PC-9 (cell line): Measurements from ENCODE around the gene MAS1. TPM values are rescaled to one million over a fixed set of nuclear protein-coding genes. Genes with fewer than 3 reads are reported as not detected.

Source experiments
- BruUV-seq: library from RNA; stranded (reverse); fragments of 400-500 nt; replicated peaks from 2 replicates; lab custom pipeline; 2021; lab: Mats Ljungman, UMichigan
- CTCF ChIA-PET: fragments of 300-600 bp; sonication (Branson Sonifier 250); formaldehyde crosslinking; loops from one replicate; lab custom pipeline; 2022; ENCODE audit warnings: antibody characterized with exemption; lab: Charles Lee
- POLR2A ChIA-PET: fragments of 300-600 bp; sonication (Branson Sonifier 250); formaldehyde crosslinking; loops from one replicate; lab custom pipeline; 2022; ENCODE audit warnings: antibody characterized with exemption; ENCODE audit not compliant: unreplicated experiment; lab: Charles Lee
- DNase-seq, 2 experiments: peaks; one replicate each; pipeline versions ENCODE4 v3.0.0 to v3.0.0-alpha.2; 2015 to 2022; ENCODE audit warnings: mixed read lengths in 1 of 2
- H2AFZ ChIP-seq: fragments of 200-600 bp; sonication (generic); 2 replicates; pipeline ENCODE4 v1.8.1; 2017; ENCODE audit warnings: antibody characterized with exemption
- H3F3A ChIP-seq: fragments of 200-600 bp; sonication (generic); 2 replicates; pipeline ENCODE4 v1.8.1; 2017; ENCODE audit warnings: antibody characterized with exemption, mild to moderate bottlenecking, low read depth; ENCODE audit not compliant: insufficient read depth
- H3K27ac ChIP-seq: fragments of 200-600 bp; sonication (generic); 2 replicates; pipeline ENCODE4 v1.6.1; 2016; ENCODE audit warnings: mixed run types
- H3K27me3 ChIP-seq: fragments of 200-600 bp; sonication (generic); 2 replicates; pipeline ENCODE4 v1.6.1; 2016; ENCODE audit warnings: low read depth, mixed run types; ENCODE audit not compliant: insufficient read depth
- H3K36me3 ChIP-seq: fragments of 200-600 bp; sonication (generic); 2 replicates; pipeline ENCODE4 v1.6.1; 2016; ENCODE audit warnings: low read depth, mixed run types
- H3K4me1 ChIP-seq: fragments of 200-600 bp; sonication (generic); replicated peaks from 2 replicates; pipeline ENCODE4 v1.6.1; 2016; ENCODE audit warnings: mixed run types; ENCODE audit not compliant: insufficient read depth
- H3K4me2 ChIP-seq: fragments of 200-600 bp; sonication (generic); 2 replicates; pipeline ENCODE4 v1.6.1; 2017; ENCODE audit warnings: mixed run types
- H3K4me3 ChIP-seq: fragments of 200-600 bp; sonication (generic); 2 replicates; pipeline ENCODE4 v1.6.1; 2016; ENCODE audit warnings: mixed run types
- H3K79me2 ChIP-seq: fragments of 200-600 bp; sonication (generic); 2 replicates; pipeline ENCODE4 v1.6.1; 2017; ENCODE audit warnings: low read depth, mixed run types
- H3K9me2 ChIP-seq: fragments of 200-600 bp; sonication (generic); 2 replicates; pipeline ENCODE4 v1.8.1; 2017; ENCODE audit warnings: mild to moderate bottlenecking; ENCODE audit not compliant: insufficient read depth
- H3K9me3 ChIP-seq: fragments of 200-600 bp; sonication (generic); 2 replicates; pipeline ENCODE4 v1.8.1; 2016; ENCODE audit warnings: low read depth; ENCODE audit not compliant: insufficient read depth
- H4K20me1 ChIP-seq: fragments of 200-600 bp; sonication (generic); 2 replicates; pipeline ENCODE4 v1.8.1; 2017; ENCODE audit not compliant: insufficient read depth
- EZH2 ChIP-seq: fragments of 200-600 bp; sonication (generic); IDR thresholded peaks from 2 replicates; pipeline ENCODE4 v1.8.0; 2017; ENCODE audit warnings: antibody characterized with exemption, low read depth
- intact Hi-C: fragments of 100-400 bp; cut with micrococcal nuclease; formaldehyde crosslinking; loops from one replicate; pipeline ENCODE4 v1.10.0; 2022; ENCODE audit not compliant: unreplicated experiment
- total RNA-seq: library from RNA; stranded (reverse); gene quantifications from 2 replicates; pipeline ENCODE4 v1.2.3, GENCODE V29; 2021
- TF ChIP-seq, protein P1 (sequence below): fragments of 200-600 bp; sonication (generic); conservative IDR thresholded peaks from 2 replicates; pipeline ENCODE4 v1.6.1; 2017; ENCODE audit warnings: mixed run types, antibody characterized with exemption, mild to moderate bottlenecking, moderate library complexity

Gene MAS1
- total RNA-seq, 1 experiment from 2014 or later: not detected

DNA sequence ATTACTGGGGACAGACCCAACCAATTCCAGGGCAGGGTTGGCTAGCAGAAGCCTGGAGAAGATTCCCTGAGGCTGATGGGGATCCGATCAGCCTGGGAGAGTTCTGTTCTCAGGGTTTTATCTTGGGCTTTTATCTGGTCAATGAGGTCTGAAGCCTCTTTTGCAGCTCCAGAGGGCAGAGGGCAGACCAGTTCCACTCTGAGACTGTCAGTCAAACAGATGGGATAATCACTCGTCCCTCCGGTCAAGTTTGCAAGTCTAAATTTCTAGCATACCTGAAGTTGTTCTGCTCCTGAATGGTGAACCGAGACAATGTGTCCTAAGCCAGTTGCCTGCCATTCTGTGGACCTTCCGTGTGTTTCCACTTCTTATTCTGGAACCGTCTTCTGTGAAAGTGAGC is 3.0 kb upstream of the MAS1 start:
- Histone ChIP-seq H3K4me1 (no peaks in the 10 kb centered on the region), H3K4me2 (no peak overlapping the region), H3F3A (no peaks in the 10 kb centered on the region), H3K4me3 (no peak overlapping the region), H3K9me3 (no peaks in the 10 kb centered on the region), H3K36me3 (no peaks in the 10 kb centered on the region), H2AFZ (no peak overlapping the region), H4K20me1 (no peaks in the 10 kb centered on the region), H3K9me2 (no peaks in the 10 kb centered on the region), H3K27ac (no peak overlapping the region), H3K27me3 (peaks cover 93% of the 10 kb centered on the region), H3K79me2 (no peaks in the 10 kb centered on the region)
- TF ChIP-seq EZH2: no peak
- TF ChIP-seq, protein P1, sequence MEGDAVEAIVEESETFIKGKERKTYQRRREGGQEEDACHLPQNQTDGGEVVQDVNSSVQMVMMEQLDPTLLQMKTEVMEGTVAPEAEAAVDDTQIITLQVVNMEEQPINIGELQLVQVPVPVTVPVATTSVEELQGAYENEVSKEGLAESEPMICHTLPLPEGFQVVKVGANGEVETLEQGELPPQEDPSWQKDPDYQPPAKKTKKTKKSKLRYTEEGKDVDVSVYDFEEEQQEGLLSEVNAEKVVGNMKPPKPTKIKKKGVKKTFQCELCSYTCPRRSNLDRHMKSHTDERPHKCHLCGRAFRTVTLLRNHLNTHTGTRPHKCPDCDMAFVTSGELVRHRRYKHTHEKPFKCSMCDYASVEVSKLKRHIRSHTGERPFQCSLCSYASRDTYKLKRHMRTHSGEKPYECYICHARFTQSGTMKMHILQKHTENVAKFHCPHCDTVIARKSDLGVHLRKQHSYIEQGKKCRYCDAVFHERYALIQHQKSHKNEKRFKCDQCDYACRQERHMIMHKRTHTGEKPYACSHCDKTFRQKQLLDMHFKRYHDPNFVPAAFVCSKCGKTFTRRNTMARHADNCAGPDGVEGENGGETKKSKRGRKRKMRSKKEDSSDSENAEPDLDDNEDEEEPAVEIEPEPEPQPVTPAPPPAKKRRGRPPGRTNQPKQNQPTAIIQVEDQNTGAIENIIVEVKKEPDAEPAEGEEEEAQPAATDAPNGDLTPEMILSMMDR: no peak
- CTCF ChIA-PET: no interaction called here
- no peak for DNase-seq
- intact Hi-C loops: no loop called here
- POLR2A ChIA-PET: no interaction called here
- no TSS peak for BruUV-seq

DNA sequence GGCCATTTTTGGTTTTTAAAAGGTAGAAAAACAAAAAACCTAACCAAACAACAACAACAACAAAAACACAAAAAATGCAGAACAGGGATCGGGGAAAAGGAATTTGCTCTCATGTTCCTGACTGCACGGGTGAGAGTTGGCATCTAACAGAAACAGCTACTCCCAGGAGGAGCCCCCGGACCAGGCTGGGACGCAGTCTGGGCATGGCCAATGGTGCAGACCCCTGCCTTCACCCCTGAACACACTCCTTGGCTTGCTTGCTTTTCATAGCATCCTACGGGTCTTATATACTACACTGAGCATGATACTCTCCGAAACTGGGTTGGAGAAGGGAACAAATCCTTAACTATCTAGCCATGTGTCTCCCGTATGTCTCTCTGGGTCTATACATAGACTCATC is 587 bp upstream of the MAS1 start:
- H3K79me2 ChIP-seq: no peaks in the 10 kb centered on the region
- no peaks in the 10 kb centered on the region for H3K4me1 ChIP-seq
- no peak overlapping the region for H3K4me3 ChIP-seq
- TF ChIP-seq, protein P1: no peak
- TF ChIP-seq EZH2: no peak
- no peak for DNase-seq
- H4K20me1 ChIP-seq: no peaks in the 10 kb centered on the region
- H3F3A ChIP-seq: no peaks in the 10 kb centered on the region
- BruUV-seq: no TSS peak
- ChIA-PET CTCF (no interaction called here), POLR2A (no interaction called here)
- H3K4me2 ChIP-seq: no peak overlapping the region
- H3K27ac ChIP-seq: no peak overlapping the region
- no peaks in the 10 kb centered on the region for H3K9me2 ChIP-seq
- intact Hi-C loops: no loop called here
- no peaks in the 10 kb centered on the region for H3K9me3 ChIP-seq
- H2AFZ ChIP-seq: no peak overlapping the region
- H3K36me3 ChIP-seq: no peaks in the 10 kb centered on the region
- peaks cover 98% of the 10 kb centered on the region for H3K27me3 ChIP-seq

DNA sequence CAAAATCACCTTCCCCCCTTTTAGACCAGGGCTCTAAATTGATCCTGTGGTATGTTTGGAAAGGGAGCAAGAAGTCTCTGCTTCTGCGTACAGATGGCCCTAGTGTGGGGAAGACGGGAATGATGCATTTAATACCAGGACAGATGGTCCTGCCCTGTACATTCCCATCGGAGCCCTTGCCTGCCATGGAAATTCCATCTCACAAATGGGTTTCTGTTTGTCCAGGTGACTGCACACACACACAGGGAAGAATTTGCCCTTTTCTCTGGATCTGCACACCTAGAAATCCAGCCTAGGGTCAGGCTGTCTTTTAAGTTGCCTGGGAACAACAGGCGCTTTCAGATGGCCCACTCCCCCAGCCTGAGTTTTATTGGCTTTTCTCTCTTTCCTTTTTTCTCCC is 1.3 kb downstream of the MAS1 start:
- Histone ChIP-seq H3K27ac (no peak overlapping the region), H4K20me1 (no peaks in the 10 kb centered on the region), H3K36me3 (no peaks in the 10 kb centered on the region), H3K9me3 (no peaks in the 10 kb centered on the region), H3K4me3 (no peak overlapping the region), H3K4me1 (no peaks in the 10 kb centered on the region), H3K79me2 (no peaks in the 10 kb centered on the region), H2AFZ (no peak overlapping the region), H3K27me3 (peaks cover 95% of the 10 kb centered on the region), H3K4me2 (no peak overlapping the region), H3F3A (no peaks in the 10 kb centered on the region), H3K9me2 (no peaks in the 10 kb centered on the region)
- no peak for TF ChIP-seq EZH2
- TF ChIP-seq, protein P1: no peak
- POLR2A ChIA-PET: no interaction called here
- BruUV-seq: no TSS peak
- intact Hi-C loops: no loop called here
- CTCF ChIA-PET: no interaction called here
- no peak for DNase-seq
